ENCODE results near the gene BCL2L11.

Gene BCL2L11

DNA sequence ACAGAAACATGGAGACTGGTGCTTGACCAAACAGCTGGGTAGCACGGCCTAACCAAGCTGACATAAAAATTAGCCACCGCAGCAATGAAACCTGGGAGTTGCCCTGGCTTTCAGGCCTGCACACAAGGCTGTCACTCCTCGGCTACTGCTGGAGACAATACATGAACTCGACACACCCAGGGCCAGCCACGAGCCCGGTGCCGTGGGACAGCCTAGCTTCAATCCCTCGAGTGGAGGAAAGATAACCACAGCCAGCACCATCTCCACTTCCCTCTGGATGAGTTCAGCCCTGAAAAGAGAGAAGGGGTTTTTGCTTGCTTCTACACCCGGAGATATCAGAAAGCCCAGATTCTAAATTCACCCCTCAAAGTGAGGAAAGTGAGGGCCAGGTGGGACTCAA is 78.0 kb downstream of the BCL2L11 start:
- no peak for DNase-seq

DNA sequence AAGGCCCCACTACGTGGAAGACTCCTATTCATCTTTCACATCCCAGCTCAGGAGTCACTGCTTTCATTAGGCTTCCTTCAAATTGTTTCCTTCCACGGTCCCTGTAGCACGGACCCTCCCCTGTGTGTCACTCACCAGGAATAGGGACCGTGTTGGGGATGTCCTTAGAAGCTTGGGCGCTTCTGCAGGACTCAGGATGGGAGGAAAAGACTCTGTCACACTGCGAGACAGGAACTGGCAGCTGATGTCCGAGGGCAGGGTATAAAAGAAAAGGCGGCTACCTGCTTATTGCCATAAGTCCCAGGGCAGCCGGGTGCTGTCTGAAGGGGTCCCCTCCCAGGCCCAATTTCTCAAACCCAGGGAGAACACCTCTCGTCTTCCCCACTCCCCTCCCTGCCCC is 79.1 kb downstream of the BCL2L11 start:
- no peak for DNase-seq

DNA sequence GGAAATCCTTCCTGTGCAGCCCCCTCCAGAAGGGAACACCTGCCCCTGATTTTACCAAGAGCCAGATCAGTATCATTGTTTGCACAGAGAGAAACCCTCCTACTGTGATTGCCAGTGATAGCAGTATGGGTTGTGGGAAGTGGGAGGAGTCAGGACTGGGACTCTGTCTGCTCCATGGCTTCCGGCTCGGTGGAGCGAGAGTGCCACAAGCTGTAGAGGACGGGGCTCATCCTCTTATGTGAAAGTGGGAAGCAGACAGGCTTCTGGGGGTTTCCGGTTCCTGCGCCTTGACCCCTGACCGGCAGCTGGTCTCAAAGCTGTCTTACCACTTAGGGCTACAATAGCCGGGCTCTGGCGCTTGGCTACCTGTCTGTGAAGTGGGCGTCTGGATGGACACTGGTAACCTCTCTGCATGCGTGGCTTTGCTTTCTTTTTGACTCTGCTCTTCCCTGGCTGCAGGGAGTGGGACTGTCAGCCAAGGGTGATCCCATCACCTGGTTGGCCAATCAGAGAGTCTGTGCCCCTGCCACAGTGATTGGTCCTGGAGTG is 79.7 kb downstream of the BCL2L11 start:
- DNase-seq, result peak; percentile 96

DNA sequence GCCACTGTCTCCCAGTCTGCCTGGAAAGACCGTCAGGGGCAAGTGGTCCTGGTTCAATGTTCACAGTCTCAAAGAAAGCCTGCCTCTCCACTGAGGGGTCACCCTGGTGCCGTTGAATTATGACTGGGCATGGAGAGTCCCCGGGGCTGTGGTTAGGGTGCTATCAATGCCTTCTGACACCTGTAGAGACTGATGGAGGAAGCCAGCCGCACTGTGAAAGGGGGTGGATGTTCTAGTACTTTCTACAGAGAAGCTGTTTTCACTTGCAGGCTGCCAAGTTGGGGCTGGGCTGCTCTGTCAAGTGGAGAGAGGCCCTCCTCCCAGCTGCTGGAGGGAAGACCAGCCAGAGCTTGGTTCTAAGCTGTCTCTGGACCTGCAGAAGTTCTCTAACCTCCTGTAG is 80.5 kb downstream of the BCL2L11 start:
- DNase-seq, result no peak

DNA sequence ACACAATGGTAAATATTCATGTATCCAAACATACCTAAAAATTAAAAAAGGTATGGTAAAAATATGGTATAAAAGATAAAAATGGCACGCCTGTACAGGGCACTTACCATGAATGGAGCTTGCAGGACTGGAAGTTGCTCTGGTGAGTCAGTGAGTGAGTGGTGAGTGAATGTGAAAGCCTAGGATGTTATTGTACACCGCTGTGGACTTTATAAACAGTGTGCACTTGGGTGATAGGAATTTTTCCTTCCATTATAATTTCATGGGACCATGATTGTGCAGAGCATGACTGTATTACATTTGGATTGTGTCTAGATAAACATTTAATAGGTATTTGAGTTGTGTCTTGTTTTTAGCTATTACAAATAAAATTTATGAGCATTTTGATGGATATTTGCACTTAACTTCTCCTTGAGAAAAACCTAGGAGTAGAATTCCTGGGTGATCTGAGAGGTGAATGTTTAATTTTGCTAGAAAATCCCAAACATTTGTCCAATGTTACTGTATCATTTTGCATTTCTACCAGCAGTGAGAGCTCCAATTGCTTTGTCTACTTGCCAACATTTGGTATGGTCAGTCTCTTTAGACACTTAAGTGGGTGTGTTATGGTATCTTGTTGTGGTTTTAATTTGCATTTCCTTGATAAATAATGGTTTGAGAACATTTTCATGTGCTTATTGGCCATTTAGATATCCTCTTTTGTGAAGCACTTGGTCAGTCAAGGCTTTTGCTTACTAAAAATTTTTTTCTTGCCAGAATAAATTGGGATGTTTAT is 81.7 kb downstream of the BCL2L11 start:
- DNase-seq, result no peak

DNA sequence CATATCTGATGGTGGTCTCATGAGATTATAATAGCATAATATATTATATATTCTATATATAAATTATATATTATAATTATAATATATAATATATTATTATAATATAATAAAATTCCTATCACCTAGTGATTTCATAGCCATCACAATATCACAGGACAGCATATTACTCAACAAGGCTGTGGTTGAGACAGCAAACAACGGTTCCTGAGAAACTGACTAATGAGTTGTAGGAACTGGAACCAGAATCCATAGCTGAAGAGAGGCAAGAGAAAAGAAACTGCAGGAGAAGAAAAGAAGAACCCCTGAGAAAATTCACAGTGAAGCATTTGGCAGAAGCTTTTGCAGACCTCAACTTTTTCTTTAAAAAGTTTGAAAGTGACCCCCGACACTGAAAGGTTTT is 84.0 kb downstream of the BCL2L11 start:
- no peak for DNase-seq

DNA sequence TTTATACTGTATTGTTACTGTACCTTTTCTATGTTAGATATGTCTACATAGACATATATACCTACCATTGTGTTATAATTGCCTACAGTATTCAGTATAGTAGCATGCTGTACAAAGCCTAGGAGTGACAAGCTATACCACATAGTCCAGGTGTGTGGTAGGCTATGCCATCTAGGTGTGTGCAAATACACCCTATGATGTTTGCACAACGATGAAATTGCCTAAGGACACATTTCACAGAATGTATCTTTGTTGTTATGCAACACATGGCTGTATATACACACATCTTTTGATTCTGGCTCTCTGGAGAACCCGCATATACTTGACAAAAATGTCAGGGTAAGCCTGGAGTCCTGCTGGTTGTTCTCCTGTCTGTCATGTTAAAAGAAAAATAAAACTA is 85.1 kb downstream of the BCL2L11 start:
- no peak for DNase-seq

DNA sequence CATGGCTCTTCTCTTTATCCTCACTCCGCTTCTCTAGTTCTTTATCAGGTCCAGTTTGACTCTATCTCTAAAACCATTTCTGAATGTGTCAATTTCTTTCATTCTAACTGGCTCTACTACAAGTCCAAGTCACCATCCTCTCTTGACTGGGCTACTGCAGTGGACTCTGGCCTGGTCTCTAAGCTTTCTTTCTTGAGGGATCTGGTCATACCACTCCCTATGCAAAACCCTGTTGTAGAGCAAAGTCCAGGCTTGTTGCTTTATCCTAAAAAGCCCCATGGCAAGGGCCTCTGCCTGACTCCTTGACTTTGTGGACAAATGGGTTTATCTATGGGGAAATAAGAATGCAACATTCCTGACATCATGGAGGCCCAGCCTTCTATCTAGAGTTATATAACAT is 87.1 kb downstream of the BCL2L11 start:
- DNase-seq, result no peak

DNA sequence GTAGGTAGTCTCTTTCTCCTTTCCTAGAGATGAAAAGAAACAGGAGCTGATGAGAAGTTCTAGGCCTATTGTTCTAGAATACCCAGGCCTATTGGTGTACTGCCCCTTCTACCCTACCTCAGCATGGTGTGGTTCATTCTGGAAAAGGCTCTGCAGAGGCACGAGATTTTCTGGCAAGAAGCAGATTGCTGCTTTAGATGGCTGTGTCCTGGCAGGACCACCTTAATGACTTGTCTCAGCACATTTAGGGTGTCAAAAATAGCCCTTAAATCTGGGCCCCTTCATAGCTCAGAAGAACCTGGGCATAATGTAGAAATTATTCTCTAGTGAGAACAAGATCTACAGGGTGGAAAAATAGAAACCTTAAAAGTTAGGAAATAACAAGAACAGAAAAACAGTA is 87.9 kb downstream of the BCL2L11 start:
- no peak for DNase-seq

DNA sequence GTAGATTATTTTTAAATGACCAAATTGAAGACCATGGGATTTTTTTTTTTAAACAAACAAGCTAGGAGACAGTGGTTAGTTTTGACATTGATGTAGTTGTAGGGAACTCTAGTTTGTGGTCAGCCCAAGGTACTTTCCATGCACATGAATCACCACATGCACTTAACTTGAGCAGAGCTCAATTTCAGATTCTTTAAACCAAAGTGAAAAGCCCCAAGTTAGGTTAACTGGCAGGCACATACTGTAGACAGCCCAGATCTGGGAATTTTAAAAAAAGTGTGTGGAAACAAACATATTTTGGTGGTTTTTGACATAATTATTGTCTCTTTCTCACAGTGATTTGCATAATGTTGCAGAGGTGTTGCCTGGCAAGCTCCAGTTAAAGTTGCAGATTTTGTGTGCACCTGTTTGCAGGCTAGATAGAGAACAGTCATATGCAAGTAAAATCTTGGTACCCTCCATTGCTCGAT is 88.4 kb downstream of the BCL2L11 start:
- no peak for DNase-seq

DNA sequence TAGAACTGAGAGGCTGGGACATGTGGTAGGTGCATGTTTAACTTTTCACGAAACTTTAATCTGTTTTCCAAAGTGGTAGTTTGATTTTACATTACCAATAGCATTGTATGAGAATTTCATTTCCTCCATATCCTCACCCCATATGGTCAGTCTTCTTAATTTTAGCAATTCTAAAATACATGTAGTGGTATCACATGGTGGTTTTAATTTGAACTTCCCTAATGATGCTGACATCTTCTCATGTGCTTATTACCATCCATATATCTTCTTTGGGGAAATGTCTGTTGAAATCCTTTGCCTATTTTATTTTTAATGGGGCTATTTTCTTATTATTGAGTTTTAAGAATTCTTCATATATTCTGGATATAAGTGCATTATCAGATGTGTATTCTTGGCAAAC is 89.3 kb downstream of the BCL2L11 start:
- DNase-seq, result no peak

DNA sequence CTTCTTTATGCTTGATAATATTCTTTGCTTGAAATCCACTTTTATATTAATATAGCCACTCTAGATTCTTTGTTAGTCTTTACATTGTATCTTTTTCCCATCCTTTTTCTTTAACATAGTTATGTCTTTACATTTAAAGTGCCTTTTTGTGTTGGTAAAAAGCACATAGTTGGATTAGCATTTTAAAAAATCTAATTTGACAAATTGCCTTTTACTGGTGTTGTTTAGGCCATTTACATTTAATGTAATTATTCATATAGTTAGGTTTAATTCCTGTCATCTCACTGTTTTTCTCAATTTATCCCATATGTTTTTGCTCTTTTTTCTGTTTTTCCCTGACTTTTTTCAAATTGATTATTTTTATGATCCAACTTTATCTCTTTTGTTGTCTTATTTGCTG is 93.2 kb downstream of the BCL2L11 start:
- DNase-seq, result no peak

DNA sequence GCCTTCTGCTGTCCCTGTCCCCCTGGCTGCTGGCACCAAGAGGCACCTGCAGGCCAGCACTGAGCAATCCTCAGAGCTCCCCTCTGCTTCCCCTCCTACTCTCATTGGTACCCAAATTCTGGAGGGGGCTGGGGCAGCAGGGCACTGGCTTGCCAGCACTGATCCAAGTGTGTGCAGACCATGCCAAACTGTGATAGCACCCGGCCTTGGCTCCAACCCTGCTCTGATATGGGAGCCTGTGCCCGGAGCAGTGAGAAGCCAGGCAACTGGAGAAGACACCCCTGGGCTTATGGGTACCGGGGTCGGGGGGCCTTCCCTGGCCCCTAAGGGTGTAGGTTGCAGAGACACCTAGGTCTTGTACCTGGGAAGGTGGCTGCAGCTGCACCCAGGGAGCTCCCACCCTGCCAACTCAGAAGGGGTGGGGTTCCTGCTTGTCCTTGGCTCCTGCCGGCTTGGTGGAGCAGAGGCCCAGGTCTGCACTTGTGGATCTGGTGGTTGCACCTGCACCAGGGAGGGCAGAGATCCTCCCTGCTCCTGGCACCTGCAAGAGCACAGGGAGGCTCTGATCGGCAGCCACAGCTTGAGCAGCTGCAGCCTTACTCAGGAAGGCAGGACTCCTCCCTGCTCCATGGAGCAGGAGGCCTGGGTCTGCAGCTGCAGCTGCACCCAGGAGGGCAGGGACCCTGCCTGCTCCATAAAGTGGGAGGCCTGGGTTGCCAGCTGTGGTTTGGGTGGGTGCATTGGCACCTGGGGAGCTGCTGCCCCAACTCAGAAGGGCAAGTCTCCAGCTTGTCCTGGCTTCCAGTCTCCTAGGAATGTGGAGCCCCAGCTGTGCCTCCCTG is 96.3 kb downstream of the BCL2L11 start:
- no peak for DNase-seq
